Urothelium cell line (cell line): ENCODE measurements around the gene PPAT.
"Not testable (repeated sequence)": the region's sequence is repeated elsewhere in the genome, so short reads cannot be mapped to it uniquely, and the experiment has no call there.

Source experiments
- DNase-seq: peaks from one replicate; pipeline ENCODE4 v3.0.0; 2011; ENCODE audit warnings: low spot score, mixed read lengths
- FAIRE-seq: peaks from 2 replicates; lab custom pipeline; 2011; peaks lifted over from hg19 to GRCh38; lab: Jason Lieb, UNC

PPAT gene

GRCh38 chr4:56387023-56388001 is 48.1 kb downstream of the PPAT start, which contains the start of gene AASDH:
Gene AASDH, minus strand, starts transcription at chr4:56387491. Its CDS starts 3,192 bp downstream, at chr4:56384299.
- FAIRE-seq: peak; percentile 96
- DNase-seq: peak; percentile 97

- DNase-seq: no peak
- FAIRE-seq: no peak
These were observed 49.3 kb downstream of the PPAT start for GRCh38 chr4:56386091-56386490.

- no peak for DNase-seq
- FAIRE-seq: no peak
These were observed 60.0 kb downstream of the PPAT start for GRCh38 chr4:56375458-56375857.

- no peak for DNase-seq
- FAIRE-seq: no peak
These were observed 60.5 kb downstream of the PPAT start for GRCh38 chr4:56374956-56375355.

- FAIRE-seq: no peak
These were observed 62.6 kb downstream of the PPAT start for GRCh38 chr4:56372774-56373173.

GRCh38 chr4:56371426-56372220 is 63.8 kb downstream of the PPAT start:
- DNase-seq (no peak), FAIRE-seq (no peak)

More at GRCh38 chr4:56372774-56373173, 62.6 kb downstream of the PPAT start:
- no peak for DNase-seq

GRCh38 chr4:56370377-56370776 is 65.0 kb downstream of the PPAT start:
- DNase-seq: no peak
- no peak for FAIRE-seq

GRCh38 chr4:56362981-56363380 is 72.4 kb downstream of the PPAT start:
- not testable (repeated sequence) for FAIRE-seq, DNase-seq

- FAIRE-seq: no peak
- DNase-seq: no peak
These were observed 75.3 kb downstream of the PPAT start for GRCh38 chr4:56360071-56360470.

GRCh38 chr4:56356650-56357049 is 78.8 kb downstream of the PPAT start:
- DNase-seq (no peak), FAIRE-seq (no peak)

- DNase-seq: no peak
These were observed 86.8 kb downstream of the PPAT start for GRCh38 chr4:56348576-56348975.

GRCh38 chr4:56345458-56345857 is 90.0 kb downstream of the PPAT start:
- peak; percentile 5 for FAIRE-seq
- no peak for DNase-seq

More at GRCh38 chr4:56348576-56348975, 86.8 kb downstream of the PPAT start:
- no peak for FAIRE-seq
